ENCODE results near the gene ZC2HC1B. TPM values are rescaled to one million over a fixed set of nuclear protein-coding genes. Genes with fewer than 3 reads are reported as not detected.
A peak's percentile ranks its signal among the peaks of the same experiment; 100 is the strongest.

The ZC2HC1B gene
- total RNA-seq, 1 donor from 2014 or later, result not detected

- no peak overlapping the region for H3K4me3 Mint-ChIP-seq (ENCODE audit: unreplicated experiment)
- H3K27ac Mint-ChIP-seq (ENCODE audit: unreplicated experiment), result no peak overlapping the region
- H3K9me3 Mint-ChIP-seq (ENCODE audit: unreplicated experiment), result no peaks in the 10 kb centered on the region
- TF ChIP-seq CTCF (IDR thresholded peaks at IDR 0.05), result peak; percentile 58
- H3K36me3 Mint-ChIP-seq (ENCODE audit: unreplicated experiment), result peaks cover 18% of the 10 kb centered on the region
- no peaks in the 10 kb centered on the region for H3K4me1 Mint-ChIP-seq (ENCODE audit: unreplicated experiment)
- DNase-seq (ENCODE audit: extremely low spot score, unreplicated experiment), result no peak
- H3K27me3 Mint-ChIP-seq (ENCODE audit: unreplicated experiment), result no peaks in the 10 kb centered on the region
Observed at GRCh38 chr6:143941852-143942627, 77.8 kb downstream of the ZC2HC1B start.

GRCh38 chr6:143948208-143948607 is 83.9 kb downstream of the ZC2HC1B start:
- no peak overlapping the region for H3K4me3 Mint-ChIP-seq (ENCODE audit: unreplicated experiment)
- no peaks in the 10 kb centered on the region for H3K4me1 Mint-ChIP-seq (ENCODE audit: unreplicated experiment)
- DNase-seq (ENCODE audit: extremely low spot score, unreplicated experiment), result no peak
- no peaks in the 10 kb centered on the region for H3K9me3 Mint-ChIP-seq (ENCODE audit: unreplicated experiment)
- H3K36me3 Mint-ChIP-seq (ENCODE audit: unreplicated experiment), result peaks cover 34% of the 10 kb centered on the region
- H3K27ac Mint-ChIP-seq (ENCODE audit: unreplicated experiment), result no peak overlapping the region
- no peaks in the 10 kb centered on the region for H3K27me3 Mint-ChIP-seq (ENCODE audit: unreplicated experiment)
- no peak for TF ChIP-seq CTCF (IDR thresholded peaks at IDR 0.05)

GRCh38 chr6:143949535-143949934 is 85.3 kb downstream of the ZC2HC1B start:
- Mint-ChIP-seq H3K4me1 (ENCODE audit: unreplicated experiment) (no peaks in the 10 kb centered on the region), H3K36me3 (ENCODE audit: unreplicated experiment) (peaks cover 33% of the 10 kb centered on the region), H3K27me3 (ENCODE audit: unreplicated experiment) (no peaks in the 10 kb centered on the region), H3K4me3 (ENCODE audit: unreplicated experiment) (no peak overlapping the region), H3K27ac (ENCODE audit: unreplicated experiment) (no peak overlapping the region), H3K9me3 (ENCODE audit: unreplicated experiment) (no peaks in the 10 kb centered on the region)
- no peak for DNase-seq (ENCODE audit: extremely low spot score, unreplicated experiment)
- TF ChIP-seq CTCF (IDR thresholded peaks at IDR 0.05), result no peak

- TF ChIP-seq CTCF (IDR thresholded peaks at IDR 0.05), result no peak
- no peak for DNase-seq (ENCODE audit: extremely low spot score, unreplicated experiment)
- Mint-ChIP-seq H3K4me1 (ENCODE audit: unreplicated experiment) (no peaks in the 10 kb centered on the region), H3K9me3 (ENCODE audit: unreplicated experiment) (no peaks in the 10 kb centered on the region), H3K4me3 (ENCODE audit: unreplicated experiment) (no peak overlapping the region), H3K27ac (ENCODE audit: unreplicated experiment) (no peak overlapping the region), H3K36me3 (ENCODE audit: unreplicated experiment) (peaks cover 33% of the 10 kb centered on the region), H3K27me3 (ENCODE audit: unreplicated experiment) (no peaks in the 10 kb centered on the region)
Observed at GRCh38 chr6:143949962-143950361, 85.7 kb downstream of the ZC2HC1B start.

- H3K9me3 Mint-ChIP-seq (ENCODE audit: unreplicated experiment), result no peaks in the 10 kb centered on the region
- no peak overlapping the region for H3K4me3 Mint-ChIP-seq (ENCODE audit: unreplicated experiment)
- no peak for TF ChIP-seq CTCF (IDR thresholded peaks at IDR 0.05)
- no peak overlapping the region for H3K27ac Mint-ChIP-seq (ENCODE audit: unreplicated experiment)
- peaks cover 33% of the 10 kb centered on the region for H3K36me3 Mint-ChIP-seq (ENCODE audit: unreplicated experiment)
- no peak for DNase-seq (ENCODE audit: extremely low spot score, unreplicated experiment)
- H3K4me1 Mint-ChIP-seq (ENCODE audit: unreplicated experiment), result no peaks in the 10 kb centered on the region
- H3K27me3 Mint-ChIP-seq (ENCODE audit: unreplicated experiment), result no peaks in the 10 kb centered on the region
Observed at GRCh38 chr6:143950875-143951274, 86.6 kb downstream of the ZC2HC1B start.
